Keratinocyte (primary cell): ENCODE data around the gene ARRB1. TPM values are rescaled to one million over a fixed set of nuclear protein-coding genes. Genes with fewer than 3 reads are reported as not detected.

Experiments used
- DNase-seq: peaks from one replicate; pipeline ENCODE4 v3.0.0-alpha.2; 2011; ENCODE audit warnings: low read depth, missing footprints, low spot score
- FAIRE-seq: peaks from 2 replicates; lab custom pipeline; 2011; peaks lifted over from hg19 to GRCh38; lab: Jason Lieb, UNC
- H2AFZ ChIP-seq: 2 replicates; pipeline ENCODE4 v1.6.0; 2012; ENCODE audit warnings: low read length, control low read depth, inconsistent platforms; ENCODE audit not compliant: control insufficient read depth
- H3K27ac ChIP-seq: 2 replicates; pipeline ENCODE4 v1.5.1; 2011; ENCODE audit warnings: low read length; ENCODE audit not compliant: control insufficient read depth, insufficient read depth
- H3K27me3 ChIP-seq: 3 replicates; pipeline ENCODE4 v1.6.0; 2011; ENCODE audit warnings: low read length; ENCODE audit not compliant: control insufficient read depth, insufficient read depth; ENCODE audit errors: extremely low read depth
- H3K36me3 ChIP-seq, 2 experiments: 2 replicates in 1 of 2; 3 replicates in 1 of 2; pipeline ENCODE4 v1.5.1; 2011; ENCODE audit warnings: low read length in 2 of 2, mild to moderate bottlenecking in 1 of 2; ENCODE audit not compliant: control insufficient read depth in 2 of 2, insufficient read depth in 2 of 2; ENCODE audit errors: extremely low read depth in 1 of 2
- H3K4me1 ChIP-seq: 3 replicates; pipeline ENCODE4 v1.5.1; 2011; ENCODE audit warnings: low read length; ENCODE audit not compliant: control insufficient read depth, insufficient read depth; ENCODE audit errors: extremely low read depth
- H3K4me2 ChIP-seq: 3 replicates; pipeline ENCODE4 v1.6.0; 2011; ENCODE audit warnings: low read depth, low read length; ENCODE audit not compliant: control insufficient read depth, insufficient read depth; ENCODE audit errors: extremely low read depth
- H3K4me3 ChIP-seq, 3 experiments: fragments of 200-600 bp in 1 of 3; sonication (generic) in 1 of 3; 2 replicates in 2 of 3; 3 replicates in 1 of 3; pipeline ENCODE4 v1.5.1; 2011 to 2016; ENCODE audit warnings: low read length in 3 of 3, mild to moderate bottlenecking in 3 of 3, control low read depth in 2 of 3, inconsistent platforms in 1 of 3, low read depth in 1 of 3, mixed read lengths in 1 of 3, mixed run types in 1 of 3, moderate library complexity in 1 of 3; ENCODE audit not compliant: control insufficient read depth in 2 of 3, insufficient read depth in 2 of 3; ENCODE audit errors: extremely low read depth in 1 of 3
- H3K79me2 ChIP-seq: 2 replicates; pipeline ENCODE4 v1.6.0; 2012; ENCODE audit warnings: low read length; ENCODE audit not compliant: control insufficient read depth, insufficient read depth
- H3K9ac ChIP-seq: 3 replicates; pipeline ENCODE4 v1.6.0; 2011; ENCODE audit warnings: low read length; ENCODE audit not compliant: control insufficient read depth, insufficient read depth; ENCODE audit errors: extremely low read depth
- H3K9me1 ChIP-seq: 3 replicates; pipeline ENCODE4 v1.6.0; 2011; ENCODE audit warnings: low read length; ENCODE audit not compliant: control insufficient read depth, insufficient read depth; ENCODE audit errors: extremely low read depth
- H3K9me3 ChIP-seq: 2 replicates; pipeline ENCODE4 v1.5.1; 2012; ENCODE audit warnings: low read depth, low read length; ENCODE audit not compliant: control insufficient read depth
- H4K20me1 ChIP-seq: 3 replicates; pipeline ENCODE4 v1.6.0; 2011; ENCODE audit warnings: low read length; ENCODE audit not compliant: control insufficient read depth, insufficient read depth; ENCODE audit errors: extremely low read depth
- CTCF ChIP-seq, 3 experiments: IDR thresholded peaks in 1 of 3; conservative IDR thresholded peaks in 1 of 3; optimal IDR thresholded peaks in 1 of 3; 2 replicates in 2 of 3; 3 replicates in 1 of 3; pipeline versions ENCODE3 to v1.5.1; 2011; ENCODE audit warnings: low read length in 3 of 3, mild to moderate bottlenecking in 3 of 3, moderate library complexity in 2 of 3, control low read depth in 1 of 3, inconsistent platforms in 1 of 3; ENCODE audit not compliant: insufficient read depth in 2 of 3; ENCODE audit errors: extremely low read depth in 1 of 3
- EZH2 ChIP-seq: IDR thresholded peaks from one replicate; pipeline ENCODE4 v1.6.1; 2012; ENCODE audit warnings: inconsistent platforms, mild to moderate bottlenecking, low read length, moderate library complexity
- dilution Hi-C: fragments of 300-500 bp; cut with MboI; formaldehyde crosslinking; loops from one replicate; pipeline ENCODE4 v1.7.0; 2020; ENCODE audit warnings: low sequenced_read_pairs; ENCODE audit not compliant: extremely low pct_ligation_motif_present
- polyA plus RNA-seq, 5 experiments: library from polyadenylated mRNA; depleted of rRNA in 3 of 5; stranded (reverse) in 3 of 5; stranded (forward) in 1 of 5; unstranded in 1 of 5; fragments of >200 nt; gene quantifications; 1 replicate in 1 of 5; 2 replicates in 3 of 5; 3 replicates in 1 of 5; pipeline versions ENCODE4 v1.2.1 to v1.2.3, GENCODE V29; 2011 to 2012; ENCODE audit warnings: missing spikeins in 2 of 5, low read depth in 1 of 5, low replicate concordance in 1 of 5

Gene ARRB1
- polyA plus RNA-seq, 1 donor (not counting 4 experiments of a cell fraction or from before 2014, with no cell fraction given) = 0.94 TPM

DNA sequence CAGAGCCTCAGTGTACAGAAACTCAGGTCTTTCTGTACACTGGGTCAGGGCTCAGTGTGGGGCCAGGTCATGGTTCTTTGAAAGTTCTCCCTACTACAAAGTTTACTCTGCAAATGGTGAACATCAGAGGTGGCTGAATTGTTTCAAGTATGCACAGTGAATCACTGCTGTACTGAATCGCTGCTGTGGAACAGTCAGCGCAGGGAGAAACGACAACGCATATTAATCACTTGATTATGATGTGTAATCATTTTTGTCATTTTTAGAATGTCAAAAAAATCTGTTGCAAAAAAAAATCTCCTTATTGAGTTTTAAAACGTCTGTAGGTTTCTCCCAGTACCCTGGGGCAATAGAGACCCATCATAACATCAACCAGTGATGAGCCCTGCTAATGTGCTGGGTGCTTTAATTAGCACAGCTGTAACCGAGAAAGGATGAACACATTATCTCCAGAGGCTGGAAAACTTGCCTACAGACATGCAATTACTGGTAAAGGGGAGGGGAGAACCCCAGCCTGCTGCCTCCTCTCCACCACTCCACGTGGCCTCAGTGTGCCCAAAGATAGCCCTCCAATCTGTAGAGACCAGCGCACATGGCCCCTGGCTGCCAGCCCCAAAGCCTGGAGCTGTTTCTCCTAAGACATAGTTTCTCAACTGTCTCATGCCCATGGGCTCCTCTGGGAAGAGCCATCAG is 12.8 kb downstream of the ARRB1 start:
- Histone ChIP-seq H4K20me1 (no peaks in the 10 kb centered on the region), H3K9me1 (no peaks in the 10 kb centered on the region), H3K27ac (no peak overlapping the region), H3K36me3 (no peaks in the 10 kb centered on the region), H3K4me2 (peak overlapping the region; percentile 32), H3K27me3 (no peaks in the 10 kb centered on the region), H3K4me1 (peaks cover 47% of the 10 kb centered on the region), H3K4me3 (no peak overlapping the region), H3K9ac (no peak overlapping the region), H3K79me2 (no peaks in the 10 kb centered on the region), H3K9me3 (no peaks in the 10 kb centered on the region), H2AFZ (no peak overlapping the region)
- dilution Hi-C loops = no loop called here
- TF ChIP-seq EZH2 = no peak
- no peak for TF ChIP-seq CTCF (optimal IDR thresholded peaks at IDR 0.05 in 1 of 3, IDR thresholded peaks at IDR 0.05 in 1 of 3, conservative IDR thresholded peaks at IDR 0.05 in 1 of 3; ENCODE audit: extremely low read depth in 1 of 3, insufficient read depth in 2 of 3, low read length in 3 of 3)
- FAIRE-seq = no peak
- no peak for DNase-seq

DNA sequence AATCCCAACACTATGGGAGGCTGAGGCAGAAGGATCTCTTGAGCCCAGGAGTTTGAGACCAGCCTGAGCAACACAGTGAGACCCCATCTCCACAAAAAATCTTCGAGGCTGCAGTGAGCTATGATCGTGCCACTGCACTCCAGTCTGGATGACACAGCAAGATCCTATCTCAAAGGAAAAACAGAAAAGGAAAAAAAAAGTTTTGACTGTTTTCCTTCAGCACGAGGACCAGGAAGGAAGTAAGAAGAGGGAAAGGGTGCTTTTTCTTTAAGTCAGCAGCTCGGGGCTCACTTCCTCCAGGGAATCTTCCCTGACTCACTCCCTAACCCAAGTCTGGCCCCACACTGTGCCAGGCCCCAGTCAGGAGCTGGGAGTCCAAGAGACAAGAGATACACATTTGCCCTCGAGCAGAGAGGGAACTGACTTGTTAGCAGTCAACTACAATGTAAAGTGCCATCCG is 14.2 kb downstream of the ARRB1 start:
- no peaks in the 10 kb centered on the region for H3K9me3 ChIP-seq
- no peak overlapping the region for H3K27ac ChIP-seq
- no peak overlapping the region for H2AFZ ChIP-seq
- TF ChIP-seq EZH2 (no peak), CTCF (optimal IDR thresholded peaks at IDR 0.05 in 1 of 3, IDR thresholded peaks at IDR 0.05 in 1 of 3, conservative IDR thresholded peaks at IDR 0.05 in 1 of 3; ENCODE audit: extremely low read depth in 1 of 3, insufficient read depth in 2 of 3, low read length in 3 of 3) (no peak)
- peaks cover 40% of the 10 kb centered on the region for H3K4me1 ChIP-seq
- DNase-seq (no peak), FAIRE-seq (peak; percentile 5)
- H3K4me3 ChIP-seq = no peak overlapping the region
- H4K20me1 ChIP-seq = no peaks in the 10 kb centered on the region
- no peaks in the 10 kb centered on the region for H3K9me1 ChIP-seq
- H3K9ac ChIP-seq = no peak overlapping the region
- peak overlapping the region; percentile 25 for H3K4me2 ChIP-seq
- H3K79me2 ChIP-seq = no peaks in the 10 kb centered on the region
- dilution Hi-C loops = no loop called here
- H3K27me3 ChIP-seq = no peaks in the 10 kb centered on the region
- no peaks in the 10 kb centered on the region for H3K36me3 ChIP-seq
